Stimulated activated CD8-positive, alpha-beta memory T cell treated with anti-CD3 and anti-CD28 coated beads, Interleukin-12 subunit alpha, Interleukin-12 subunit beta, amount 100 ng/mL, for 24 hours (primary cell): ENCODE results near the gene SLC25A25.

Experiments
- DNase-seq: peaks from one replicate; pipeline ENCODE4 v3.0.0-alpha.2; 2020; ENCODE audit errors: extremely low read depth

The SLC25A25 gene

DNA sequence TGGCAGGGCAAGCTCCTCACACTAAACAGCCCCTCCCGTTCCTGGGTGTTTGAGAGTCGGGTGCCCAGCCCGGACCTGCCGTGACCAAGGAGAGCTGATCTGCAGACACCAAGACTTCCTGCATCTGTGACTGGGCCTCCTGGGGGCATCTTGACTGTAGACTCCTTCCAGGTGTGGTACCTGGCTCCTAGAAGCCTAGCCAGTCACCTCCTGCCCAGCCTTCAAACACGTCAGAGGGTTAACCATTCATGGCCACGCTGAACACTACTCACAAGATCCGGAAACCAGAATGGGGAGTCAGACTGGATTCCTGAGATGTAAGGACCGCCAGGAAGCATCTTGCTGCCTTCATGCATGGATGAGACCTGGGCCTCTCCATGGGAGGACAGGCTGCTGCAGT, 77.5 kb downstream of the SLC25A25 start:
- DNase-seq, result no peak

DNA sequence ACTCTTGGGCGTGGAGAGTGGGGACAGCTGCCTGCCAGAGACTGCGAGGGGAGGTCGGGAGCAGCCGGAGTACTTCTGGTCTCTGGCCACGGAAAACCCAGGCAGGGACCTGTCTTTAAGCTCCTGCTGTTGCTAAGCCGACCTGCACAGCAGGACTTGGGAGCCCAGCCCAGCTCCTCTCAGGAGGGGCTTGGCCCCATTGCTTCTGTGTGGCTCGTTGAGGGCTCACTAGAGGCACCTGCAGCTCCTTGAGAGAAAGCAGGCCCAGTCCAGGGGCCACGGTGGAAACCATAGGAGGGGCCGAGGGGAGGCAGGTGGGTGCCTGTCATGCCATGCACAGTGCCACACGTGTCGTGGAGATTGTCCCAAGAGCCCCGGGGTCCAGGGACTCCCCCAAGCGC, 77.9 kb downstream of the SLC25A25 start:
- DNase-seq, result no peak

- no peak for DNase-seq
Measured at GRCh38 chr9:128146591-128147120, 78.6 kb downstream of the SLC25A25 start.

GRCh38 chr9:128148509-128149000, 80.5 kb downstream of the SLC25A25 start:
- DNase-seq, result no peak

GRCh38 chr9:128149001-128149701, 81.1 kb downstream of the SLC25A25 start, which contains the start of gene LCN2:
Gene LCN2 (plus strand): TSS chr9:128149453. CDS start chr9:128149526, 73 bp downstream.
- DNase-seq, result no peak

DNA sequence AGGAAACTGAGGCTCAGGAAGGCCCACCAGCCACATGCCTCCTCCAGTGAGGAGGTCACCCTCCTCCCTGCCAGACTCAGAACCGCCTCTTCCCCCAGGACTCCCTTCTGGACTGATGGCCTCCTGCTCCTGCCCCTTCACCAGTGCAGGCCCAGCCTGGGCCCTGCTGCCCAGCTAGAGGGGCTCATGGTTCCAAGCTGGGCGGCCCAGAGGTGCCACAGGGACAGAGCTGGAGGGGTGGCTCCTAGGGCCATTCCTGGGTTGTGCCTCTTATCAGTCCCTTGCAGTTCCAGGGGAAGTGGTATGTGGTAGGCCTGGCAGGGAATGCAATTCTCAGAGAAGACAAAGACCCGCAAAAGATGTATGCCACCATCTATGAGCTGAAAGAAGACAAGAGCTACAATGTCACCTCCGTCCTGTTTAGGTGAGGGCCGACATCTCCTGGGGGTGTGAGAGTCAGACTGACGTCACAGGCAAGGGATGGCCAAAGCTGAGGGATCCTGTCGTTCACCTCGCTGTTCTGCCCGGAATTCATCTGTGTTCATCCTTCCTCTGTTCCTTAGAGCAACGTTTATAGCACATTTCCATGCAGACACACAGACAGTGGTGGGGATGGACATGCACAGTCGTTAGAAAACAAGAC, 82.0 kb downstream of the SLC25A25 start:
- no peak for DNase-seq

DNA sequence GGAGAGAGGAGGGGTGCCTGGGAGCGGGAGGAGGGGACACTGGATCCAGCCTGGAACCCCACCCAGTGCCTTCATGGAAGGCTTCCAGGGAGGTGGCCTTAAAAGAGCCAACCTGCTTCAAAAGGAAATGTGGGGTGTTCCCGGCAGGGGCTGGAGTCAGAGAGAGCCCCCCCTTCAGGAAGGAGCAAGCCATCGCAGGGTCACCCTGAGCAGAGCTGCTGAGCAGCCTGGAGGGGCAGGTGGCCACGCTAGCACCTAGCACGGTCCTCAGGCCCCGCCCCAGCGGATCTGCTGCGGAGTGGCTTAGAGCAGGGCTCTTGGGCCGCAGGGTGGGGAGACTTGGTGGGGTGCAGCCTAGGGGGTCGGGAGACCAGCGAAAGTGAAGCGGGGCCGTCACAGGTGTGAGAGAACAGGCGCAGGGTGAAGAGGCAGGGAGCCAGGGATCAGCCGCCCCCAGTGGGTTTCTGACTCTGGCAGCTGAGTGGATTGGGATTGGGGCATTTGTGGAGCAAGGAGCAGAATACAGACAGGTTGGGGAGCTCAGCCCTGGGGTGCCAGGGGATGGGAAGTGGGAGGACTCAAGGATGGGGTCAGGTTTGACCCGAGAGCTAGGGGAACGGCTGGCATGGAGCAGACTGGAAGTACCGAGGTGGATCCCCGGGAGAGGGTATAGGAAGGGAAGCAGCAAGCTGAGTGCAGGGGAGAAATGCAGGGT, 82.7 kb downstream of the SLC25A25 start:
- DNase-seq, result no peak

DNA sequence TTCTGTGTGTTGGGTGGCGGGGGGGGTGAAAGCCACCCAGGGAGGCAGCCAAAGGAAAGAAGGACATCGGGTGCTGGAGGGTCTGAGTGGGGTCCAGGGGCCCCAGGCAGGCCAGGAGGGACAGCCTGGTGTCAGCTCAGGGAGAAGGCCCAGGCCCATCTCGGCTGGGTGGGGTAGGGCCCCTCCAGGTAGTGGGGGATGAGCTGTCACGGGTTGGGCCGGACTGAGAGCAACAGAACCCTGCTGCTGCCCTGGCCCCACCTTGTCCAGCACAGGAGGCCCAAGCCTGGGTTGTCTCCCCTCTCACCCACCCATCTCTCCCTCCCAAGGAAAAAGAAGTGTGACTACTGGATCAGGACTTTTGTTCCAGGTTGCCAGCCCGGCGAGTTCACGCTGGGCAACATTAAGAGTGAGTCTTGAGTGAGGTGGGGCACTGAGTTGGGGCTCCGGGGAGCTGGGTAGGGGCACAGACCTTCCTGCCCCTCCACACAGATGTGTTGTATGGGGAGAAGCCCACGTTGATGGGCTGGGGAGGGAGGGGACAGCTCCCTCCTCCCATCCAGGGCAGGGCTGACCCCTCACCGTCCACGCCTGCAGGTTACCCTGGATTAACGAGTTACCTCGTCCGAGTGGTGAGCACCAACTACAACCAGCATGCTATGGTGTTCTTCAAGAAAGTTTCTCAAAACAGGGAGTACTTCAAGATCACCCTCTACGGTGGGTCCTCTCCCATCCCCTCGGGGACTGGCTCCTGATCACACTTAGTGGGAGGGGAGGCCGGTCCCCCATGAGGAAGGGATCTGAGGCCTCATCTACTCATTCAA, 83.5 kb downstream of the SLC25A25 start:
- DNase-seq, result no peak

DNA sequence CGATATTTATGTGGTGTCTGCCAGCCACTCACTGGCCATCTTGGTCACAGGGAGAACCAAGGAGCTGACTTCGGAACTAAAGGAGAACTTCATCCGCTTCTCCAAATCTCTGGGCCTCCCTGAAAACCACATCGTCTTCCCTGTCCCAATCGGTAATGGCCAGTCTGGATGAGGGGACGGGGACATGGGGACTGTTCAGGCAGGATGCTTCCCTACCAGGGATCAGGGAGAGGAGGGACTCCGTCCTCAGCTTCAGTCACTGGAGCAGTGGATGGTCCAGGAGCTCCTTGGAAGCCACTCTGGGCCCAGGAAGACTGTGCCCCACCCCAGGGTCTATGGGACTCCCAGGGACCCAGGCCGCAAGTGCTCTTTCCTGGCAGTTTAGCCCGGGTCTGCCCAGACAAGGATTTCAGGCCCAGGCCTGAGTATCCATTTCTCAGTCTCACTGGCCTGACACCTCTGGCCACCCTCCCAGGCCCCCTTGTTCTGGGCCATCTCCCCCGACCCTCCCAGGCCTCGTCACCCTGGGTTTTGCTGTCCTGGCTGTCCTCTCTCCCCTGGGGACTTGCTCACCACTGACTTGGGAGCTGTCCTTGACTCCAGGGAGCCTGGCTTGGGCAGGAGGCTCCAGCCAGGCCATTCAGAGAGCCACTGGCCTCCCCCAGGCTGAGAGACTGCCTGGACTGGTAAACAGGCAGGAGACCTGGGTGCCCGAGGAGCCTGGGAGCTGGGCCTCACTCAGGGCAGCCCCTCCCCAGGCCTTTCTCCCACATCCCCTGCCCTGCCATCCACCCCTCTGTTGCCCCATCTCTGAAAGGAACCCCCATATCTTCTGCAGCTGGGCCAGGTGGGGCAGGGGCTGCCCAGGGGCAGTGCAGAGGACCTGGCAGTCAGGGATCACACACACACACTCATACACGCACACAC, 84.4 kb downstream of the SLC25A25 start:
- DNase-seq, result no peak

DNA sequence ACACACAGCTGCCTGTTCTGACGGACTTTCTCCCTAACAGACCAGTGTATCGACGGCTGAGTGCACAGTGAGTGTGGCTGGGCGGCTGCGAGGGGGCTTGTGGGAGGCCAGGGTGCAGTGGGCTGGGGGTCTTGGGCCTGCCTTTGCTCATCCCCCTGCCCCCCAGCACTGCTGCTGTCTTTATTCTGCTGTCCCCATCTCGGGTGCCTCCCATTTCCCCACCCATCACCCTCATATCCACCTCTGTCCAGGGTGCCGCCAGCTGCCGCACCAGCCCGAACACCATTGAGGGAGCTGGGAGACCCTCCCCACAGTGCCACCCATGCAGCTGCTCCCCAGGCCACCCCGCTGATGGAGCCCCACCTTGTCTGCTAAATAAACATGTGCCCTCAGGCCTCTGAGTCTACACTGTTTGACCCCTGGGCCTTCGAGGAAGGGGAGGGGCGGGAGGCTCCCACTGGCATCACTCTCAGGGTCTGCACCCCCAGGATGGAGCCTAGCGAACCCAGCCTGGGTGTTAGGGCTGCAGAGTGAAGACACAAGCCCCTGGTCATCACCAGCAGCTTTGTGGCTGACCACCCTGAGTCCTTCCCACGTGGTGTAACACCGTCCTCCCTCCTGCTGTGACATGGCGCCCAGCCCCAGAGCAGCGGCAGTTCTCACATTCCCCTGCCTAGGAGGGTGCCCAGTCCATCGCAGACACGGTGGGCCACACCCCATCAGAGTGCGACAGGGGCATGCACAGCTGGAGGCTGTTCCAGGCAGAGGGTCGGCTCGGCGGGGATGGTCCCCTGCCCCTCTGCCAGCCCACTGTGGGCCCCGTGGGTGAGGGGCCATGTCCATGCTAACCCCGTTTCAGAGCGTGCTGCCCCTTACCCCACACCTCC, 85.3 kb downstream of the SLC25A25 start:
- no peak for DNase-seq

GRCh38 chr9:128153947-128154695, 86.1 kb downstream of the SLC25A25 start:
- DNase-seq, result no peak

DNA sequence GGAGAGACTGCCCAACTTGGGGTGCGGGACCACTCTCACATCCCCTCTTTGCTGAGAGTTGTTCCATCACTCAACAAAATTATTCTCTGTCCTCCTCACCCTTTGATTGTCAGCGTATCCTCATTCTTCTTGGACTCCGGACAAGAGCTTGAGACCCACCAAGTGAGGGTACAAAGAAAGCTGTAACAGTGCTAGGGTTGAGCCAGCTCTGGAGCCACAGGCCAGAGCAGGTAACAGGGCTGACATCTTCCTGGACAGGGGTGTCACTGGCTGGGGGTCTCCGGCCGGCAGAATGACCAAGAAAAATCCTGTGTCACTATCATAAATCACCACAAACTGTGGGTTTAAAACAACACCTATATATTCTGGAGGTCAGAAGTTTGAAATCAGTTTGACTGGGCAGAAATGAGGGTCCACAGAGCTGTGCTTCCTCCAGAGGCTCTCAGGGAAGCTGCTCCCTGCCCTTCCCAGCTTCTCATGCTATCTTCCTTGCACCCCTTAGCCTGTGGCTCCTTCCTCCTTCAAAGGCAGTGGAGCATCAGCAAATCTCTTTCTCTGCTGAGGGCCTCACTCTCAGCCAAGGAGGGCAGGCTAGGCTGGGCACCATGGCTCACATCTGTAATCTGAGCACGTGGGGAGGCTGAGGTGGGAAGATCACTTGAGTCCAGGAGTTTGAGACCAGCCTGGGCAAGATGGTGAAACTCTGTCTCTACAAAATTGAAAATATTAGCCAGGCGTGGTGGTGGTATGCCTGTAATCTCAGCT, 87.9 kb downstream of the SLC25A25 start:
- no peak for DNase-seq
